Hematopoietic multipotent progenitor cell treated with erythropoietin and hydrocortisone succinate and interleukin-3 and kit ligand, for 15 days (in vitro differentiated cells): ENCODE results near the gene TFCP2L1.
"Not testable (repeated sequence)": the region's sequence is repeated elsewhere in the genome, so short reads cannot be mapped to it uniquely, and the experiment has no call there.

Experiments
- DNase-seq: peaks from one replicate; pipeline ENCODE4 v3.0.0-alpha.2; 2015; ENCODE audit warnings: low spot score

Gene TFCP2L1

DNA sequence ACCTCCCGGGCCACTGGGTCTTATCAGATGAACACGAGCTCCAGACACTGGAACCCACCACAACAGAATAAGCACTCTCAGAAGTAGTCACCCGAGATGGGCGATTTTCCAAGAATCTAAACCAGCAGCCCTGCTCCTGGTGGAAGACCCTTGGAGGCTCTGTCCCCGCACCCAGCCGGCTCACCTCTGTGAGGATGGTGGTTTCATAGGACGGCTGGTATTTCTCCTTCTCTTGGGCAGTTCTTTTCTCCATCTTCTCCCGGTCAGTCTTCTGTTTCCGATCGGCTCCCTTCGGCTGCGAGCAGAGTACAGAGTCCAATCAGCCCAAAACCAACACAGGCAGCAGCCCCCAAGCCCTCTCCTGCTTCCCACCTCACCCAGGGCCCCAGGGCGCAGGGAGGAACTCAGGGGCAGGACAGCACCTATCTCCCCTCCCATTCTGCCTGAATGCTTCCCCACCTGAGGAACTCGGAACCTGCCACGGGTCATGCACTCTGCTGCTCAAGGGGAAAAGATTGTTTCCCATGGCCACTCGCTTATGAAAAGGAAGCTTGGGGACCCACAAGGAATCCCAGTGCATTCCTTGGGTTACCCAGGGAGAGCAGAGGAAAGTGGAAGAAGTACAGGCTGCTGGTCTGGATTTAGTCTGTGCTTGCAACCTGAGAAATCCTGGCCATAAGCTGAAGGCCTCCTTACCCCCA, 42.7 kb downstream of the TFCP2L1 start:
- no peak for DNase-seq

DNA sequence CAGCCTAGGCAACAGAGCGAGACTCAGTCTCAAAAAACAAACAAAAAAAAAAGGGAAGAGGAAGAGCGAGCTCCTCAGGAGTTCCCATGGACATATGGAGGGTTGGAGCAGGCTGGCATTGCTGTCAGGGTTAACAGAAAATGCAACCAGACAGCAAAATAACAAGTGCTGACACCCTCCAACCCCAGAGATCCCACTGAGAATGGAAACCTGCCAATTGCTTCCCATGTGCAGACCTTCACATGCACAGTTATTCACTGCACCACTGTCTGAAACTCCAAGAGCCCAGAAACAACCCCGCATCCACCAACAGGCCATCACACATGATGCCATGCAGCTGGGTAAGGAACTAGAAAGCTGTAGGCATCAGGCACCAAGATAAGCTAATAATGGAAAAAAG, 43.5 kb downstream of the TFCP2L1 start:
- DNase-seq: no peak

DNA sequence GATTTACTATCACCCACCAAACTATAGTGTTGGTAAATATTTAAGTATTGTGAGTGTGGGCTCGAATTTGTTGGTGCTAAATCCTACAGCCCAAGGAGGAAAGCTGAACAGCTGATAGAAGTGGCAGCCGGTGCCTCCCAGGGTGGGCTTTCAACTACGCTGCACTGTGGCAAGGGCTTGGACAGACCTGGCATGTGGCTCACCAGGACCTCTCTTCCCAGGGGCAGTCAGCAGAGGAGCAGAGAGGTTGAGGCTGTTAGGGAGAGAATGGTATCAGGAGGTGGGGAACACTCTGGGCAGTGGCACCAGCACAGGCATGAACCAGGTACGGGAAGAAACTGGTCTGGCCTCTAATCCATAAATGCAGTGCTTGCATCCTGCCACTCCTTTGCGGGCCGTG, 44.6 kb downstream of the TFCP2L1 start:
- no peak for DNase-seq

DNA sequence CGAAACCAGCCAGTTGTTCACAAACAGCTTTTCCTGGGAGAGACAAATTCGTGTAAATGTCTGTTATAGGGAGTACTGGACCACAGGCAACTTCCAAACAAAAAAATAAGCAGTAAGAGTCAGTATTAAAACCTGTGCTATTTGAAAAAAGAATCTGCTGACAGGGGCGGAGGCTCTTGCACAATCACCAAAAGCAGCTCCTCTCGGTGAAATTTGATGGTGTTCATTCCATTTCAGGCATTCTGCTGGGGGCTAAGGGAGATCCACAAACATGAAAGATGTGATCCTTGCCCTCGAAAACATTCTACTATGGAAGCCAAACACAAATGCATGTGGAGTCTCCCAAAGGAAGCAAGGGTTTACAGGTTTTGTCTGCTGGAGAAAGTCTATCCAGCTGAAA, 45.0 kb downstream of the TFCP2L1 start:
- no peak for DNase-seq

DNA sequence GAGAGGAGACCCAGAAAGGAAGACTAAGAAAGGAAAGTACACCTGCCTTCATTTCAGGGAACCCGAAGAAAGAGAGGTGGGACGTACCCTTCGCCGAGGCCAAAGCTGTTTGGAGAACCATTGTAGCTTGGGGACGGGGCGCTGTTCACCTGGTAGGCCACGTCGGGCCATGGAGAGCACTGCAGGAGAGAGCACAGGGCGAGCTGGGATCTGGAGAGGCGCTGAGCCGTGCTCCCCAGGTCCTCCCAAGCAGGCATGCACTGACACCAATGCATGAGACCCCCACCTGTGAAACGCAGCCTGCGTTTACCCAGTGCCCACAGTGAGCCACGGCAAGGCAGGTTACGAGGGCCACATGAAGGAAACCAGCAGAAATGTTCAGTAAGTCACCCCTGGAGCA, 45.5 kb downstream of the TFCP2L1 start:
- DNase-seq: no peak

DNA sequence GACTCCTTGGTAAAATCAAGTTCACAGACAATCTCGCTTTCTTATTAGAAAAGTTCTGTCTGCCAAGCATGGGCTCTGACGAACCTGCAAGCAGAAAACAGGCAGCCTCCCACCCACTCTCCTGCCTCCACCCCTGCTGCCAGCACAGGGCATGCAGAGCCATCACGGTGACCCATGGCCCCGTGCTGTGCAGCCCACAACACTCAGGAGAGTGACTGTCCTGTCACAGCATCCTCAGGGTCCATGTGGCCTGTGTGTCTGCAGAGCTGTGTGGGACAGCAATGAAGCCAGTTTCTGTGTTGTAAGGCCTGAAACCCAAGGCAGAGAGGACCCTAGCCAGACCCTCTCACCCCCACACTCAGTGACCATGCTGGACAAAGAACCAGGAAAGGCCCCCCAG, 46.2 kb downstream of the TFCP2L1 start:
- DNase-seq: no peak

DNA sequence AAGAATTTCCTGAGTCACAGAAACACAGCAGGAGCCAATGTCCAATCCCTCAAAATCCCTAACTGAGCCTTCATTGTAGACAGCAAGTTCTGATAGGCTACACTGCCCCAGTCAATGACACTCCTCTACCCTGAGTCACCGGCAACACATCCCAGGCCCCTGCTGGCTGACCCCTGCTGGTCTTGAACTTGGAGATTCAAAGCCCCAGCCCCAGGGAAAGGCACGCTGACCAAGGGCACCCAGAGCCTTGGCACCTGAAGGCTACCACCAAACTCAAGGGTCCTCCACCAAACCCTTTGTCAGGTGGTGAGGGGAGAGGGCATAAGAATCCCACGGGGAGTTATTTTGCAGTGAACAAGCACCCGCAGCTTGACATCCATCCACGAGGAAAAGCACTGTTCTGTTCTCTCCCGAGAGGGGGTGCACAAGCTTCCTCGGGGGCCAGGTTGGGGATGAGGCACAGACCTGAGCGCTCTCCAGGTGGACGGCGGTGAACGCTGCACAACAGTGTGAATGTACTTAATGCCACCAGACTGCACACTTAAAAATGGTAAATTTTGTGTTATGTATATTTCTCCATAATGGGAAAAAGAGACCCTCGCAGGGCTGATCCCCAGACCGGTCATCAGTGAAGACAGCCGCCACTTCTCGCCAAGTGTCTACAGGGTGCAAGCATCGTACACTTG, 46.9 kb downstream of the TFCP2L1 start:
- DNase-seq: no peak

DNA sequence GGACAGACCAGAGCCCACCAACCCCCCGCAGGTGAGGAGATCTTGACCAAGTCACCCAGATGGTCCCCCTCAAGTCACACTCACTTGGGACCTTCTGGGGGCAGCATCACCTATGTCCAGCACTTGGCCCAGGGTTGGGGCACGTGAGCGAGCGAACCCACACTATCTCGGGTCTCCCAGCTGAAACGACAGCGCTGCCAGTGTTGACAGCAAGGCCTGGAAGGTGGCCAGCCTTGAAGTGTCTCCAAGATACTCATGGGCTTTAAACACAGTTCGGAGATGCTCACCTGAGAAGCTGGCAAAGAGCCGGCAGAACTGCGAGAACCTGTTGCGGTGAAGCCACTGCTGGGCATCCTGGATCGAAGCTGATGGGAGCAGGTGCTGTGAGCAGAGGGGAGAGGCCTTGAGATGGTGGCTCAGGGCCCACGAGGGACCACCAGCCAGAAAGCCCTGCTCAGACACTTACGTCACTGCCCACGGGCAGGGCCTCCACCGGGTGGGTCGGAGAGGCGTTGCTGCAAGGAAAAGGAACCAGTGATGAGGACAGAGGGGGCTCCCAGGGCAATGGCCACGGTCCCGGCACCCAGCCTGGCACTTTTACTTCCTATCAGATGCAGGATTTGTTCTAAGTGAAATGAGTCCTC, 47.5 kb downstream of the TFCP2L1 start:
- DNase-seq: no peak

DNA sequence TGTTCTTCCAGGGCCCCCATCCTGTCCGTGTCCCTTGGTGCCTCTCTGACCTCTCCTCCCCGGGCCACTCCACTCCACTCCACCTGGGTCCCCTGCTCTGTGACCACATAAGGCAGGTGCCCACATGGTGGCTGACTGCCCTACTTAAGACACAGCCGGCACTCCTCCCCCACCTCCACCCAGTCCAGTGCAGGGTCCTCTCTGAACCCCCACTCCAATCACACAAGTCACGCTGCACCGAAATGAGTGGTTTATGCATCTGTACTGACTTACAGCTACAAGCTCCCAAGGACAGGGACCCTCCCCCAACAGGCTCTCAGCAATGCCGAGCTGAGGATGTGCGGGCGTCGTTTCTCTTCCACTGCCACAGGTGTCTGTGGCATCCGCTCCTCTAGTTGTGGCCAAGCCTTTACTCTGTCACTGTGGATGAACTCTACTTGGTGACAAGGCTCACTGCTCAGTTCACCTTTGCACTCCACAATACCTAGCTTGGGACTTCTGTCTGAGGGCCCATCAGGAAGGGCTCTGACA, 48.3 kb downstream of the TFCP2L1 start:
- DNase-seq: no peak

DNA sequence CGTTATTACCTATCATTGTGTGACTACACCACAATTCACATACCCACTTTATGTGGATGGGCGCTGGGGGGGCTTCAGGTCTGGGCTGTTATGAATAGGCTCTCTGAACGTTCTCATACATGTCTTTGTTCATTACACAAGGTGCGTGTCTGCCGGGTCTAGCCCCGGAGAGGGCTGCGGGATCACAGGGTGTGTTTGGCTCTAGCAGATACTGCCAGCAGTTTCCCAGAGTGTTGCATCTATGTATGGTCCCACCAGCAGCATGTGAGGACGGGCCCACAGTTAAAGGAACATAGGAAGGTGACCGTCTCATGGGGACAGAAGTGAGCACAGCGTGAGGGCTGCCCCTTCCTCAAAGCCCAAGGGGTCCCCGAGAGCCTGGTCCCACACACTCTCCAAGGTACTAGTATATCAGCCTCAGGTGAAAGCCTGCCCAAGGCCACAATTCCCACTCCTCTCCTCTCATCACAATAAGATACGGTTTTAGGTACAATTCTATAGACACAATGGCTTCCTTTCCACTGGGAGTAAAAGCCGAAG, 48.8 kb downstream of the TFCP2L1 start:
- DNase-seq: no peak

DNA sequence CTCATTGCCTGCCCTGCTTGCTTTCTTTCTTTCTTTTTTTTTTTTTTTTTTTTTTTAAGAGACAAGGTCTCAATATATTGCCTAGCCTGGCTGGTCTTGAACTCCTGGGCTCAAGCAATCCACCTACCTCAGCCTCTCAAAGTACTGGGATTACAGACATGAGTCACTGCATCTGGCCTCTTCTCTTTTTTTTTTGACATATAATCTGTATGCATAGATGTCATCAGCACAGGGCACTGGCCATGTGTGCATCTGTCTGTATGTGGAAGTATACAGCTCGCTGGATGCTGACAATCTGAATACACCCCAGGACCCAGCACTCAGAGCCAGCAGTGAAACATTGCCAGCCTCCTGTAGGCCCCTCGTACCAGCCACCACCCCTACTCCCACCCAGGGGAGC, 49.5 kb downstream of the TFCP2L1 start:
- DNase-seq: no peak

DNA sequence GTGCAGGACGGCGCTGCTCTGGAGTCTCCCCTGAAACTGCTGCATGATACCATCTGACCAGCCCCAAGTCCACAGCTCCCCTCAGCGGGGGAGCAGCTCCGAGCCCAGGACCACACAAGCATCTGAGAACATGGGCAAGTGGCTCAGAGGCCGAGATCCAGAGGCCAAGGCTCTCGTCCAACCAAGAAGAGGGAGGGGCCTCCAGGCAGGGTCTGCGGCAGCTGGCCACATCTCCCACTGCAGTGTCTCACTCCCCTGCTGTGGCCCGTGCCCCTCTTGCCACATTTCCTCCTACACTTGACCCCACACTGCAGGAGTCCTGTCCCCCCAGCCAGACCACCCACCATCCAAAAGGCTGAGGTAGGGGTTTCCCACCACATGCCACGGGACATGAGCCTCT, 50.2 kb downstream of the TFCP2L1 start:
- no peak for DNase-seq

DNA sequence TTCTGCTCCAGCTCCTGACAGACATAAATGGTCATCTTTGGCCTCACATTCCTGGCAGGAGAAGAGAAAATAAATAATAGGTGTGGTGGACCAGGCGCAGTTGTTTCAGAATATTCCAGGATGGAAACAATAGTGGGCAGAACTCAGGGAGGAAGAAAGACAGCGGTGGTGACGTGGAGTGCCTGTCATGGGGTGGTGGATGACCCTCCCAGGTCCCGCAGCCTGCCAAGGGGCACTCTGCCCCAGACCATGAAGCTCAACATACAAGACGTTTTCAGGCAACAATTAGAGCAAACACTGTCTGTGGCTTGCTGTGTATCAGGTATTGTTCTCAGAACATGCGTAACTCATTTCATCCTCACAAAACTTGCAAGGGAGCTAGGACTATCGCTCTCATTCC, 50.9 kb downstream of the TFCP2L1 start:
- no peak for DNase-seq

DNA sequence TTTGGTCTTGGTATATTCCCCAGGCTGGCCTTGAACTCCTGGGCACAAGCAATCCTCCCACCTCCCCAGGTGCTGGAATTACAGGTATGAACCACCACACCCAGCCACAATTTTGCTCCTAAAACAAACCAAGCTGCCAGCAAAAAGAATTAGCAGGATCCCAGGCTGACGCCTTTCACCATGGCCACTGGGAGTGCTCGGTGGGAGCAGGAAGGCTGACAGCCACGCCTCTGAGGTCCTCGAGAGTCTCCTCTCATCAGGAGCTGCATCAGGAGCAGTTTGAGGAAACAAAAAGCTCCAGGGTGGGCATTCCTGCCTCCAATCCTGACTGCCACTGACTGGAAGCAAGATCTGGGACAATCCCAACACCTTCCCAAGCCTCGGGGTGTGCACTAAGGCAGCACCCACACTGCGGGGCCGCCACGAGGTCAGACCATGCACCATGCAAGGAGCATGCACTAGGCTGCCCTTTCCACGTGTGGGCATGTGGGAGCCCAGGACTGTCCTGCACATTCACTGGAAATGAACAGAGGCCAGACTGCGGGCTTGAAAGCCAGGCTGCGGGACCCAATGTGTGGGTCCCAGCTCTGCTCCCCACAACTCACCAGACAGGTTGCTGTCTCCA, 51.4 kb downstream of the TFCP2L1 start:
- no peak for DNase-seq

DNA sequence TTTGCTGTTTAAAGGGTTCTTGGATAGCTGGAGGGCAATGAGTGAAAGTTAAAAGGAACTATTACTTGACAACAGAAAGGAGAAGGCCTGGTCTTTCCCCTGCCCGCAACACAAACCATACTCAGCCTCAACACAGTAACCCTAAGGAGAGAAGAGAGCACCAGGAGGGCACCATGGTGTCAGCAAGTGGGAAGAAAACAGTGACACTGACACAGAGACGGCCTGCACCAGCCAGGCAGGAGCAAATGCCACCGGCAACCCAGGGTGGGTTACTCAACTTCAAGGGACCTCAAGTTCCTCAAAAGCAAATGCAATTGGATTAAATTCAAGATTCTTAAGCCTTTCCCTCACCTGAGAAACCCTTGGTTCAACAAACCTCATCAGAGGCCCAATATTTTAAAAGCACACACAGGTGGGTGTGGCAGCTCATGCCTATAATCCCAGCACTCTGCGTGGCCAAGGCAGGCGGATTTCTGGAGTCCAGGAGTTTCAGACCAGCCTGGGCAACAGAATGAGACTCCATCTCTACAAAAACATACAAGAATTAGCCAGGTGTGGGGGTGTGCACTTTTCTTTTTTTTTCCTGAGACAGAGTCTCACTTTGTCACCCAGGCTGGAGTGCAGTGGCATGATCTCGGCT, 52.3 kb downstream of the TFCP2L1 start:
- DNase-seq: no peak

DNA sequence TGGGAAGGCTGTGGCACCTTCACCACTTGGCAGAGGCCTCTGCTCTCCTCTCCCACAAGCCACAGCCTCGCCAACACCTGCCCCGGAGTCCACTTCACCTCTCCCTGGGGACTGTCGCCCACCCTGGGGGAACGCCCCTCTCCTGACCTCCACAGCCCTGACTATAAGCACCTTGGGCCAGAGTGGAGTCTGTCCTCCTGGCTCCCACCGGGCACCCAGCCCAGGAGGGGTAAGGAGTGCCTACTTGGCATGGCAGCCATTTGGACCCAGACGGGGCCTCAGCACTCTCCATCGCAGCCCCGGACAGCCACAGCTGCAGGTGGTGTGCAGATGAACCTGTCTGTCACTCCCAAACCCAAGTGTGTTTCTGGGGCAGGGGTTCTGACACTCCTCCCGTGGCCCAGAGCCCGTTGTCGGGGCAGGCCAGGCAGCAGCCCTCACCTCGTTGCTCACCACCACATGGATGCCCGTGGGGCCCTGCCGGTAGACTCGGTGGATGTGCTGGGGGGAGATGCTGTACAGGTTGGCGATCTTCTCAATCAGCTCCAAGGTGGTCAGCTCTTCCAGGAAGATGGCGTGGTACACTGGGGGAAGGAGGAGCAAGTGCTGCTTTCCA, 53.5 kb downstream of the TFCP2L1 start:
- DNase-seq: no peak

DNA sequence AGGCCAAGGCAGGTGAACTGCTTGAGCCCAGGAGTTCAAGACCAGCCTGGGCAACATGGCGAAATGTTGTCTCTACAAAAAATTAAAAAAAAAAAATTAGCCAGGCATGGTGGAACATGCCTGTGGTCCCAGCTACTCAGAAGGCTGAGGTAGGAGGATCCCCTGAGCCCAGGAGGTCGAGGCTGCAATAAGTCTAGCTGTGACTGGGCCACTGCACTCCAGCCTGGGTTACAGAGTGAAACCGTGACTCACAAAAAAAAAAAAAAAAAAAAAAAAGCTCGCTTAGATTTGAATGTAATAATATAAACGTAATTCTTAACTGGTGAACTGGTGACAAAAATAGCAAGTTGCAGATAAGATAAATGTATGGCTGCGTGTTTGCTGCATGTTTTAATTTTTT, 56.5 kb downstream of the TFCP2L1 start:
- DNase-seq: no peak

DNA sequence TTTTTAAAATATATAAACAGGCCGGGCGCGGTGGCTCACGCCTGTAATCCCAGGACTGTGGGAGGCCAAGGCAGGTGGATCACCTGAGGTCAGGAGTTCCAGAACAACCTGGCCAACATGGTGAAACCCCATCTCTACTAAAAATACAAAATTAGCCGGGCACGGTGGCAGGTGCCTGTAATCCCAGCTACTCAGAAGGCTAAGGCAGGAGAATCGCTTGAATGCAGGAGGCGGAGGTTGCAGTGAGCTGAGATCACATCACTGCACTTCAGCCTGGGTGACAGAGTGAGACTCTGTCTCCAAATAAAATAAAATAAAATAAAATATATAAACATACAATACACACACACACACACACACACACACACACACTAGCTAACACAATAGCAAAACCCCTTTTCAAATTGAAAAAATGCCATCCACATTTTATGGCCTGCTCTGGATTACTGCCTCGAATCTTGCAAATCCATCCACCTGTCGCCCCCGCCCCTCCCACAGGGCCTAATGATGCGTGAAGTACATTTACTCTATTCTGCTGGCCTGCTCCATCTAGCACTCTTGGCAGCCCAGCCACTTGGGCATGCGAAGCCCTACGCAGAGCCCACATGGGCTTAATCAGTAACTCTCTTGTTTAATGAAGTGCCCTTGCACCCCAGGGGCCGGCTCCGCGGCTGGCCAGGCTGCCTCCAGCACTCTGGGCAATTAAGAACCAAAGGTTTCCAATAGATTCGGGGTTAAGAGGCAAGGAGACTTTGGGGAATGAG, 57.4 kb downstream of the TFCP2L1 start:
- DNase-seq: not testable (repeated sequence)

DNA sequence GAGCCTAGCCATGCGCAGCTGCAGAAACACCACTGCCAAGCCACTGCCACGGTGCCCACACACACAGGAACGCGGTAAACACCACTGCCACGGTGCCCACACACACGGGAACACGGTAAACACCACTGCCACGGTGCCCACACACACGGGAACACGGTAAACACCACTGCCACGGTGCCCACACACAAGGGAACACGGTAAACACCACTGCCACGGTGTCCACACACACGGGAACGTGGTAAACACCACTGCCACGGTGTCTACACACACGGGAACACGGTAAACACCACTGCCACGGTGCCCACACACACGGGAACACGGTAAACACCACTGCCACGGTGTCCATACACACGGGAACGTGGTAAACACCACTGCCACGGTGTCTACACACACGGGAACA, 59.3 kb downstream of the TFCP2L1 start:
- not testable (repeated sequence) for DNase-seq

DNA sequence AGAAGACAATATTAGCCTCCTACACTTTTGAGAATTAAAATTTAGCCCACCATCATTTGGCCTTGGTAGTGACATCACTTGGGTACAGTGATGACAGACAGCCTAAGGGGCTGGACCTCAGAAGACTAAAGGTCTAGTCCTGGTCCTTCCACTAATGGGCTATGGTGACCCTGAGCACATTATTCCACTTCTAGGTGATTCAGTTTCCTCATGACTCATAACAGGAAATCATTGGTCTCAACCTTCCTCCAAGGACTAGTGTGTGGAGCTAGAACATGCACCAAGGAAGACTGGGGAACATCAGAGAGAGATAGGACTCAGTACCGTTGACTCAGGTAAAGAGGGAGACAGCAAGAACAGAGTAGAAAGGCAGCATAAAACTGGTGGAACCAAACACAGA, 64.0 kb downstream of the TFCP2L1 start:
- no peak for DNase-seq

DNA sequence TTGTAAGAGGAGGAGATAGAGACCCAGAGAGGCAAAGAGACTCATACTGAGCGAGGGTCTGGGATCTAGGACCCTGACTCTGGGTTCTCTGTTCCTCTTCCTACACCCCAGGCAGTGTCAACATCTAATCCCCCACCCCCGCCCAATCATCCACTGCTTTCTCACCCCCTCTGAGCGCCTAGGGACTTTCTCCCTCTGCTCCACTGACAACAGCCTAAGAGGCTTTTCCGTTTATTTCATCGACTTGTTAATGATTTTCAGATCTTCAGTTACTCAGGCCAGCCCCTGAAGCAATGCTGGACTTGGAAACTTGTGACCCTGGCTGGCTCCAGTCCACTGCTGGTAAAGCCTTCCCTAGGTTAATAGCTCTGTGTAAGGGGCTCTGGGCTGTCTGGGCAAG, 65.1 kb downstream of the TFCP2L1 start:
- DNase-seq: no peak
